ENCODE results near the gene ZNF860.
"Not testable (repeated sequence)": the region's sequence is repeated elsewhere in the genome, so short reads cannot be mapped to it uniquely, and the experiment has no call there.

Gene ZNF860

DNA sequence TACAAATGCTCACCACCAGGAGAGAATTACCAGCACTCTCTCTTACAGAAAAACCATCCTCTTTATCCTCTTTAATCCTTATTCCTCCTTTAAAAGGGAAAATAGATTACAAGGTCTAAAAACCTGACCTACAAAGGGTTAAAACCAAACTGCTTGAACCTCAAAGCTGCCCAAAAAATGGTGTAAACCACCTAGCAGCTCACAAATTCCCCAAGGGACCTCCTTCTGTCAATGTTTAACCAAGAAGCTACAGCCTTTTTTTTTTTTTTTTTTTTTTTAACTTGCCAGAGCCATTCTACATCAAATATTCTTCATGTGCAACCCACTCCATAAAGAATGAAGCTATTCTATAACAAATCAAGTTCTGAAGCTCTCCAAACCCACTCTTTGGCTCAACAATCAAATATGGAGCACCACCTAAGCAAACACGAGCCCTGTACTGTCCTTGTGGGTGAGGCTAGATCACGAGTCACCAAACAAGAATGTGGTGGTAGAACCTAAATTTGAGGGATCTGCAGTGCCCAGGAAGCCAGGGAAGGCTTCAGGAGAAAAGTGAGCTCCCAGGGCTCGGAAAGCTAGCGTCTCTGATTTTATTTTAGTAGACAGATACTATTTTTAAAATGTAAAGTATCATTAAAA lies 20.6 kb upstream of the ZNF860 start:
- no peak for DNase-seq (ENCODE audit: low spot score)

DNA sequence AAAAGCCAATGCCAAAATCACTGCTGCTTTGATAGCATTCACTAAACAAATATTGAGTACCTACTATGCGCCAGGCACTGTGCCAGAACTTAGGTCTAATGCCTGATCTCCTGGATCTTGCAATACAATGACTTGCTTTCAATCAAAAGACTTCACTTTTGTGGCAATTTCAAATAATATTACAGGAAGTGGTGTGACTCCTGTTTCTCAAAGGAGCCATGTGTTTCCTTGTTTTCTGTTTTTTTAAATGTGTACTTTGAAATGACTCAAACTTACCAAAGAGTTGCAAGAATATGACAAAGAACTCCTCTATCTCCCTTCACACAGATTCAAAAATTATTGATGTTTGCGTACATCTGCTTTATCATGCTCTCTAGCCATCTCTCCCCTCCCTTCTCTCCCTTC lies 18.7 kb upstream of the ZNF860 start:
- no peak for DNase-seq (ENCODE audit: low spot score)

DNA sequence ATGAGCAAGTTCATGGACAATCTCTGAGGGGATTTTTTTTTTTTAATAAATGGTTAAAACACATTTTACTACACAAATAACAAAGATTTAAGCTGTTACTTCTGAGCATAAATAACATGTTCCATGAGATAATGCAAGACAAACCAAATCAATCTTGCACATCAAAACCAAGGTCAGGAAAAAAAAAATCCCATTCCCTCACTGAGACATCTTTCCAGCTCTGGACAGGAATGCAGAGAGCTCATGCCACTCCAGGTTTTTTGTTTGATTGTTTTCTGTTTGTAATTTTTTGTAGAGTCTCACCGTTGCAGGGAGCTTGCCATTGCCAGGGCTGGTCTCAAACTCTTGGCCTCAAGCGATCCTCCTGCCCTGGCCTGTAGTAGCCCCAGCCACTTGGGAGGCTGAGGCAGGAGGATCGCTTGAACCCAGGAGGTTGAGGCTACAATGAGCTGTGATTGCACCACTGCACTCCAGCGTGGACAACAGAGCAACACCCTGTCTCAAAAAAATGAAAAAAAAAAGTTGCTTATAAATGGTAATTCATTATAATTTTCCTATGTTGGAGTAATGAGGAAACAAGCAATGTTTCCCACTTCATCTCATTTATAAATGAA lies 14.5 kb upstream of the ZNF860 start:
- no peak for DNase-seq (ENCODE audit: low spot score)

DNA sequence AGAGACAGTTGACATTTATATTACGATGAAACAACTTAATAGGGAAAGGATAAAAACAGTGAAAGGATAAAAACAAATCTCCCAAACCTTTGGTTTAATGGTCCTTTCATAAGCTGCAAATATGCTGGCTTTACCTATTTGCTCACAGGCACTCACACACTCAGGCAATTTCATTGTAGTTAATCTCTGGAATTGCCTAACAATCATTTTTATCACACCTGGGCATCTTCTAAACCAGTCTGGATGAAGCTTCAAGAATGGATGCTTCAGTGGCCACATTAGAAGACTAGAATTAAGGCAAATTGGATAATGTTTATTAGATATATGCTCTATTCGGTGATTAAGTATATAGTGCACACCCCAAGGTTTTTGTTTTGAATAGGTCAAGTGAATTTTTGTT lies 14.0 kb upstream of the ZNF860 start:
- no peak for DNase-seq (ENCODE audit: low spot score)

DNA sequence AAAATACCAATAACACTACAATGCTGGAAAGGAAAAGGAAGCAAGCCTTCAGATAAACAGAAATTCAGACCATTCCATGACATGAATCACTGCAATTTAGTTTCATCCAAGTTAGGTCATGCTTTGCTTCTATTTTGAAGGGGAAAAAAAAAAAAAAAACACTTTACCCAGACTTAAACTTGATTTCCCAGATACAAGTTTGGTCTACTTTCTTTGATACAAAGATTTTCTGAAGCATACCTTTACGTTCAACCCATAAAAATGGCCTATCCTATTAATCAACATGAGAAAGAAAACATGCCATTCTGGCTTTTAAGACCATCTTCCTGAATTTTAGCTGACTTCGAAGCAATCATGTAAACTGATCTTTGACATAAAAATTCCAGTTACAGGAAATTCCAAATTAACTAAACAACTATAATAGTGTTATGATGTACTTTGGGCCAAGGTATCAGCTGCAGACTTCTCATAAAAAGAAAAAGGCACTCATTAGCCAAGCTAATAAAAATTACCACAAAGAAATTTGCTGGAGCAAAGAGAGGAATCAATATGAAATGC lies 13.1 kb upstream of the ZNF860 start:
- no peak for DNase-seq (ENCODE audit: low spot score)

DNA sequence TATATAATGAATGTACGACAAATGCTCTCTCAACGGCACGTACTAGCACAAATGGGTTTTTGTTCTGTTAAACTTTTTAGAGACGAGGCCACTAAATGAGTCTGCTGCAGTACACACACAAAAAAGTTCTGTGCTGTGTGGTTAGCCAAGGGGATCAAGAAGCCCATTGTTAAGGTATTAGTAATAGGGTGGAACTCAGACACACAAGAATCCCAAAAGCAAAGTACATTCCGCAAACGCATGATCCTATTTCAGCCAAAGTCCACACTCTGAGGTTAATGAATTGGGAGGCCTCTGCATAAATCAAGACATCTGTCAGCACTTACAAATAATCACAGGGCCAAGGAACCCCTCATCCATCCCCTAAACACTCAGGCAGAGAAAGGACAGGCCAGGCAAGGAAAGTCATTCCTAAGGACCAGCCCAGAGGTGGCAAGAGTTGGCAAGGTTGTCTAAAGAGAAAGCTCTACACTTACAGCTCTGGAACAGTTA lies 12.6 kb upstream of the ZNF860 start:
- DNase-seq (ENCODE audit: low spot score), result no peak

DNA sequence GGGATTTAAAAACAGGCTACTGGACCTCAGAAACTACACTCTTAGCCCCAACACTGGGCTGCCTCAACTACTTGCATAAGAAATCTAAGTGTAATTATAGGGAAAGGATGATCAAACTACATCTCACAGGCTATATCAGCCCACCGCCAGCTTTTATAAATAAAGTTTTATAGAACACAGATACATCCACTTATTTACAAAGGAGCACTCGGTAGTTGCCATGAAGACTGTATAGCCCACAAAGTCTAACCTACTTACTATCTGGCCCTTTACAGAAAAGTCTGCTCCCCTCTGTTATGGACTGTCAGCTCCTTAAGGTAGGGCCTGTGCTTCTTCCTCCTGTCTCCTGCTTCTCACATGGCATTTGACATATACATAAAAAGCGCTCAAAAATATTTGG lies 9.9 kb upstream of the ZNF860 start:
- DNase-seq (ENCODE audit: low spot score), result no peak

DNA sequence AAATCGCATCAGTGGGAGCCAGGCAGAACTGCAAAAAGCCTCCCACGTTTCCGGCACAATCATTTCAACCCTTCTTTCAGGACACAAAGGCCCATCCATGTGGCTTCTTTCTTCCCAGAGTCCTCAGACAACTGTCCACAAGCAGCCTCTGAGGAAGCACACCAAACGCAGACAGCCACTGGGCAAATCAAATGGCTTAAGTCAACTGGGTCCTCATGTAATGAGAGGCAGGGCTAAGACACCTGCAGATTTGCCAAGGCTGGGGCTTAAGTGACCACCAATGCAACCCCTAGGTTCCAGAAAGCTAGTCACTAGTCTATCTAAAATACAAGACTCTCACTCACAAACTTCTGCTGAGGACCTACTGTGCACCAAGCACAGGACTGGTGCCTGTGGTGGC lies 8.5 kb upstream of the ZNF860 start:
- DNase-seq (ENCODE audit: low spot score), result no peak

DNA sequence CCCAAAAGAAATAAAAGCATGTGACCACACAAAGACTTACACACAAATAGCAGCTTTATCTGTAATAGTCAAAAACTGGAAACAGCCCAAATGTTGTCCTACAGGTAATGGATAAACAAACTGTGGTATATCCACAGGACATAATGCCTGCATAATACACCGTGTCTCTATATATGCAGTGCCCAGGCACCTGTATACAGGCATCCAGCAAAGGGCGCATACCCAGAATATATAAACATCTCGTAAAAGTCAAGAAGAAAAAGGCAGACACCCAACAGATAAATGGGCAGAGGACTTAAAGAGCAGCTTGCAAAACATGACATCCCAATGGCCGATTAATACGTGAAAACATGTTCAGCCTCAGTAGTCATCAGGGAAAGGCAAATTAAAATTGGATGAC lies 7.7 kb upstream of the ZNF860 start:
- no peak for DNase-seq (ENCODE audit: low spot score)

DNA sequence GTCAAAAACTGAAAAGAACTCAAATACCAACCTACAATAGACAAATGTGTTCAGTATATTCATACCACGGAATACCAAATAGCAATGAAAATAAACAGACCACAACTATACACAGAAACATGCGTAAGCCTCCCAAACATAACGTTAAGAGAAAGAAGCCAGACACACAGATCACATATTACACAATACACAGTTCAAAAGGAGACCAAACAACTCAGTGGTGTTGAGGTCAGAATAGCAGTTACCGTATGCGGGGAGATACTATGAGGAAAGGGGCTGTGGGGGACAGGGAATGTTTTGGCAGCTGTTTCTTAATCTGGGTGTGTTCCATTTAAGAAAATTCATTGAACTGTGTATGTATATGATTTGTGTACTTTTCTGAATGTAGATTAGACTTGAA lies 7.1 kb upstream of the ZNF860 start:
- no peak for DNase-seq (ENCODE audit: low spot score)

DNA sequence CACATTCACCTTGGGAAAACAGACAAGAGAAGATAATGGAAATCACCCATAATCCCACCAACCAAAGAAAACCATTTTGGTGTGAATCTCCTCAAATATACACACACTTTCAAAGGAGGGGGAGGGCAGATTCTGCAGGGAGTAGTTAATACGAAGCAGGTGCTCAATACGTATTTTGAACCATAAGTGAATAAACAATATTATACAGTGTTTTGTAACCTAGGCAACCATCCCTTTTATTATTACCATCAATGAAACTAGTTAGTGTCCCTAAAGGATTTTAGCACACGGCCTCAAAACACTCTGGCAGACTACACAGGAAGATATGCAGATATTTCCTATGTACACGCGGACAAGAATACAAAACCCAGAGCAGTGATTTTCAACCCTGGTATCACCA lies 6.6 kb upstream of the ZNF860 start:
- DNase-seq (ENCODE audit: low spot score), result no peak

DNA sequence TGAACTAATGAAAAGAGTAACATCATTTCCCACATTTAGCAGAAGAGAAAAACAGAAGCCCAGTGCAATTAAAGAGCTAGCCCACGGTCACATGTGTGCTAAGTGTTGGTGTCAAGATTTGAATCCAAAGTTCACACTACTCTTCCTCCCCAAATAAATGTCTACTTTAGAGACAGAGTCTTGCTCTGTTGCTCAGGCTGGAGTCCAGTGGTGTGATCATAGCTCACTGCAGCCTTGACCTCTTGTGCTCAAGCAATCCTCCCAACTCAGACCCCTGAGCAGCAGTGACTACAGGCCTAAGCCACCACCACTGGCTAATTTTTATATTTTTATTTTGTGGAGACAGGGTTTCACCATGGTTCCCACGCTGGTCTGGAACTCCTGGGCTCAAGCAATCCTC lies 5.2 kb upstream of the ZNF860 start:
- no peak for DNase-seq (ENCODE audit: low spot score)

DNA sequence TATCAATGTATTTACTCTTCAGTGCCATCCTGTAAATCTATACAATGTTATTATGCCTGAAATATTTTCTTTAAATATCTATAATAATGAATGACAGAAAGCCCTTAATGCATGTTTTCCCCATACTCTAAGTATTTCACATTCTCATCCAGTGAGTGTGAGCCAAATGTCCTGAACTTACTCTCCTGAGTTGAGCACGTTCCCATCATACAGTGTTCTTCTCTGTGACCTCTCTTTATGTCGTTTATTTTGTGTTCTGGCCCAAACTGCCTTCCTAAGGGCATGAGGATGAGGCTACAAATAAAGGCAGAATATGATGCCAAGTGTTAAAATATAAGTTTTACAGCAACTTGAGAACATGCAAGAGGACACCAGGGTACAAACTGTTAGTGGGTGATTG lies 3.8 kb upstream of the ZNF860 start:
- DNase-seq (ENCODE audit: low spot score), result no peak

DNA sequence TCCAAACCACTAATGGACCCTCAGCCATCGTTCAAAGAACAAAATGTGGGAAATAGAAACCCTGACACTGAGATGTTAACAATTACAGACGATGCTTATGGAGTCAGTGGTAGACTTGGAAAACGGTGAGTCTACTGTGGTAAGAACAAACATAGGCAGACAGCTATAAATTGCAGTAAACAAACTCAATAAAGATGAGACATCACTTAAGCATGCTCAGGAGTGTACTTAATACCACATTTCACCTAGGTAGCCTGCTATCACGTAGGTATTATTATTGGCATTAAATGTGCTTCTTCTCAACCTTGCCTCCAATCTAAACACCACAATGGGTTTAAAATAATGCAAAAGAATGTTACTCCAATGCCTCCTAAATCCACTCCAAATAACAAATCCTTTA lies 3.0 kb upstream of the ZNF860 start:
- no peak for DNase-seq (ENCODE audit: low spot score)

DNA sequence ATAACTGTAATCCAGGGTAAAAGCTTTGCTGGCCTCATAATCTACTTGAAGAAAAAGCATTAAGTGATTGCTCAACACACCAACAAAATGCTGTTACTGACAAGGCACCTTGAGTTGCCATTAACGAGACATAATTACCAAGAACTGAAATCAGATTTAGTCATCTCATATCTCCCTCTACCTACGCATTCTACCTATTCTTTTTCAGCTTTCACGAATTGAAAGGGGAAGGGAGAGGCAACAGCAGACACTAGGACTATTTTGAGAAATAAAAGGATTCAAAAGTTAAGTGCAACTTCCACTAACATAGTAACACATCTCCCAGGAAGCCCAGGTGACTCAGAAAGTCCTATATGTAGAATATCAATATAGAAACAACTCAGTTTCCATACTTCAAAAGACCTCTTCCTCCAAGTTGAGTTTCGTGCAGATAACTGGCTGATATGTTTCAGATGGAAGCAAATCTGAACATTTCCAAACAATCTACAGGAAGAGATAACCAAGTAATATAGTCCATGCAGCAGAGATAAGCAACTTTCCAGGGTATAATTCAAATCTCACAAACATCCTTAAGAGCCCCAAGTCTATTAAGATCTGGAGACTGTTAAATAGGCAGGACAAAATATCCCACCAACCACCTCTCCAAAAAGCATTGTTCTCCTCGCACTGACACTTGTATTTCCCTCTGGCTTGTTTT lies 2.4 kb upstream of the ZNF860 start:
- no peak for DNase-seq (ENCODE audit: low spot score)

DNA sequence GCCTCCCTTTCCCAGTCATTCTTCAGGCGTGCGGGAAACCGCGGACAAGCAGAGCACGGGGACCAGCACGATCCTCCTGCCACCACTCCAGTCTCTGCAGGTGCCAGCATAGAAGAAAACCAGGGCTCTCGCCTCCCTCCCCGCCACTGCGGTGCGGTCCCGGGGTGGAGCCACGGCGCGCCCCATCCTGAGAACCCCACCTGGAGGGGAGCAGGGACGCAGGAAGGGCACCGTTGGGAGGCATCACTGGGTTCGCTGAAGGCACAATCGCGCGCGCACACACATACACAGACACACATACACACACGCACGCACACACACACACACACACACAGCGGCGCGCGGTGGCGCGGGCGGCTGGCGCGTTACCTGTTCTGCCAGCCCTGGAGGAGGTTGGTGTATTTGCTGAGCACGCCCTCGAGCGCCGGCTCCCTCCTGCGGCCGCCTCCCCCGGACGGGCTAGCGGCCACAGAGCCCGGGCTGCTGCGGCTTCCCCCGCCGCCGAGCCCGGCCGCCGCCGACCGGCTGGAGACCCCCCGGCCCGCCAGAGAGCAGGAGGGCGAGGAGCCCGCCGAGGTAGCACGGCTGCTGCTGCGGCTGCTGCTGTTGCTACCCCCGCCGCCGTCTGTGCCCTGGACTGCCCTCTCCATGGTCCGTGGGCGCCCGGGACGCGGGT lies 882 bp upstream of the ZNF860 start:
- DNase-seq (ENCODE audit: low spot score), result no peak

DNA sequence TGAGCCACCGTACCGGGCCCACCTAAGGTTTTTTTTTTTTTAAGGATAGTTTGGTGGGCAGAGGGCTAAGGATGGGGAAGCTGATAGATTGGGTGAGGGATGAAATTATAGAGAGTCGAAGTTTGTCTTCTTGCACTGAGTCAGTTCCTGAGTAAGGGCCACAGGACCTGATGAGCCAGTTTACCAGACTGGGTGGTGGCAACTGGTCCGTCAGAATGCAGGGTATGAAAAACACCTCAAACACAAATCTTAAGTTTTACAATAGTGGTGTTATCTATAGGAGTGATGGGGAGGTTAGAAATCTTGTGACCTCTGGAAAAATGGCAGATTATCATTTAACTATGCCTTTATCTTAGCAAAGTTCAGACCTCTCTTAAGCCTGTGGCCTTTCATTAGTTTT lies 2.8 kb downstream of the ZNF860 start:
- DNase-seq (ENCODE audit: low spot score), result no peak

DNA sequence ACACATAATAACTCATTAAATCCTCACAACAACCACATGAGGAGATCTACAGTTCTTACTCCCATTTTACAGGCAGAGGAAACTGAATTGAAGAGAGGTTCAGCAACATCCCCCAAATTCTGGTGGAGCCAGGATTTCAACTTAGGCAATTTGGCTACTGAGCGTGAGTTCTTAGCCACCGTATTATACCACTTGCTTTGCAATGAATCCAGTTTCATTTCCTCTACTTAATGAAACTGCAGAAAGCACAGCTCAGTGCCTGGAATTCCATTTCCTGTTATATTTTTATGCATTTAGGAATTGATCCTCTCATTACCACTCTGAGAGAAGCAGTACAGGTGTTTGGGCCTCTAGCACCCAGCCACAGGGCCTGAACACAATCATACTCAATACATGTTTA lies 4.3 kb downstream of the ZNF860 start:
- no peak for DNase-seq (ENCODE audit: low spot score)

DNA sequence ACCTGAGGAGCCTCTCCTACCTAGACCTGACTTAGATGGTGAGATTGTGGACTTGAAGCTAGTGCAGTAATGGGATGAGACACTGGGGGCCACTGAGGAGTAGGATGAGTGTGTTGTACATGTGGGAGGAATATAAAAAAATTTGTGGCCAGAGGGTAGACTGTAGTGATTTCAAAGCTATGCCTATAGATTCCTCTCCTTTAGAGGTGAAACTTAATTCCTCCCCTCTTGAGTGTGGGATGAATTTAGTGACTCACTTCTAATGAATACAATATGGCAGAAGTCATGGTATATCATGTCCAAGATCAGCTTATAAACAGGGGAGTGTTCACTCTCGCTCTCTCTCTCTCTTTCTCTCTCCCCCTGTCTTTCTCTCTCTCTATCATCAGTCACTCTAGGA lies 6.7 kb downstream of the ZNF860 start:
- no peak for DNase-seq (ENCODE audit: low spot score)

DNA sequence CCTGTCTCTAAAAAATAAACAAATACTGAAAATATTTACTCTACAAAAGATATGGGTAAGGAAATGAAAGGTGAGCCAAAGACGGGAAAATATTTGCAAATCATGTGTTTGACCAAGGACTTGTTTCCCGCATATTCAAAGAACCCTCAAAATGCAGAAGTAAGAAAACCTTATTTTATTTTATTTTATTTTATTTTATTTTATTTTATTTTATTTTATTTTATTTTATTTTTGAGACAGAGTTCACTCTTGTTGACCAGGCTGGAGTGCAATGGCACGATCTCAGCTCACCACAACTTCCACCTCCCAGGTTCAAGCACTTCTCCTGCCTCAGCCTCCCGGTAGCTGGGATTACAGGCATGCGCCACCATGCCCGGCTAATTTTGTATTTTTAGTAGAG lies 11.4 kb downstream of the ZNF860 start:
- not testable (repeated sequence) for DNase-seq (ENCODE audit: low spot score)

DNA sequence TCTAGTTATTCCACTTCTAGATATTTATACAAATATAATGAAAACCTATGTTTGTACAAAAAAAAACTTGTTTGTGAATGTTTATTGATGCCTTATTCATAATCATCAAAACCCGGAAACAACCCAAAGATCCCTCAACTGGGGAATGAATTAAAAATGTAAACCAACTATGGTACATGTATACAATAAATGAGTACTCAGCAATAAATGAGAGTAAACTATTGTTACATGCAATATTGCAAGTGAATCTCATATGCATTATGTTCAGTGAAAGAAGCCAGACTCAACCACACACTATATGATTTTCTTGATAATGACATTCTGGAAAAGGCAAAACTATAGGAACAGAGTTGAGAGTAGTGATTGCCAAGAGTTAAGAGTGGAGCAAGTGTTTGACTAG lies 12.3 kb downstream of the ZNF860 start:
- DNase-seq (ENCODE audit: low spot score), result no peak

DNA sequence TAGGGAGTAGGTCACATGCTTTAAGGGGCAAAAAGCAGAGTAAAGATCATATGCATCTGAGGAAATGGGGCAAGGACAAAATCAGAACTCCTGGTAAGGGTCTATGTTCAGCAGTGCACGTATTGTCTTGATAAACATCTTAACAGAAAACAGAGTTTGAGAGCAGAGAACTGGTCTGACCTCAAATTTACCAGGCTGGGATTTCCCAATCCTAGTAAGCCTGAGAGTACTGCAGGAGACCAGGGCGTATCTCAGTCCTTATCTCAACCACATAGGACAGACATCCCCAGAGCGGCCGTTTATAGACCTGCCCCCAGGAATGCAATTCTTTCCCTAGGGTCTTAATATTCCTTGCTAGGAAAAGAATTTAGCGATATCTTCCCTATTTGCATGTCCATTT lies 13.5 kb downstream of the ZNF860 start:
- DNase-seq (ENCODE audit: low spot score), result not testable (repeated sequence)

DNA sequence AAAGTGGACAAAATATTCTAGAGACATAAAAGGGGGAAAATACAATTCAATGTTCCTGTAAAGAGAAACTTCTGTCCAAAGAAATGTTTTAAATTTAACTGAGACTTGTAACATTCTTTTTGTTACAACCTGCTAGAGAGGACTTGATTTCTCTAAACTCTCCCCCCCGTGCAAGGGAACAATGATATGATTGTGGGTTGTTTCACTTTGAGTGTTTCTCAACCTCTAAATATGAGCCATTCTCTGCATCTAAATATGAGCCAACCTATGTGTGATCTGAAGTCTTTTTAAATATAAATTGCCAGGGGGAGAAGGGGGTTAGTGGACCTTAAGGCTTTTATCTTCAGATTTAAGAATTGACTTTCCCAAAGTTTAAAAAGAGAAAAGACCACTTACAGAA lies 14.6 kb downstream of the ZNF860 start:
- DNase-seq (ENCODE audit: low spot score), result no peak
